HG02870 (cell line): ENCODE data around the gene PLCL1.
"Not testable (repeated sequence)": the region's sequence is repeated elsewhere in the genome, so short reads cannot be mapped to it uniquely, and the experiment has no call there.

Experiments
- ATAC-seq: cut with Tn5 transposase; IDR thresholded peaks from one replicate; pipeline ENCODE4 v1.9.1; 2021; ENCODE audit warnings: mild to moderate bottlenecking, moderate library complexity; ENCODE audit not compliant: unreplicated experiment

PLCL1 gene

GRCh38 chr2:197992482-197993133 lies 188.2 kb downstream of the PLCL1 start:
- ATAC-seq, result peak; percentile 93

- no peak for ATAC-seq
These were observed 189.0 kb downstream of the PLCL1 start for GRCh38 chr2:197993363-197993762.

- ATAC-seq, result no peak
These were observed 189.4 kb downstream of the PLCL1 start for GRCh38 chr2:197993830-197994229.

GRCh38 chr2:197994751-197995150 lies 190.4 kb downstream of the PLCL1 start:
- ATAC-seq, result no peak

- no peak for ATAC-seq
These were observed 192.2 kb downstream of the PLCL1 start for GRCh38 chr2:197996583-197996982.

- no peak for ATAC-seq
These were observed 192.7 kb downstream of the PLCL1 start for GRCh38 chr2:197997083-197997541.

- ATAC-seq, result no peak
These were observed 194.3 kb downstream of the PLCL1 start for GRCh38 chr2:197998702-197999101.

GRCh38 chr2:198000417-198000816 lies 196.0 kb downstream of the PLCL1 start:
- ATAC-seq, result no peak

GRCh38 chr2:198004173-198004572 lies 199.8 kb downstream of the PLCL1 start:
- no peak for ATAC-seq

- peak; percentile 84 for ATAC-seq
These were observed 200.8 kb downstream of the PLCL1 start for GRCh38 chr2:198004921-198005829.

- ATAC-seq, result no peak
These were observed 202.3 kb downstream of the PLCL1 start for GRCh38 chr2:198006733-198007132.

GRCh38 chr2:198008230-198008629 lies 203.8 kb downstream of the PLCL1 start:
- no peak for ATAC-seq

GRCh38 chr2:198012025-198012424 lies 207.6 kb downstream of the PLCL1 start:
- ATAC-seq, result no peak

- no peak for ATAC-seq
These were observed 211.8 kb downstream of the PLCL1 start for GRCh38 chr2:198016243-198016642.

GRCh38 chr2:198017068-198017467 lies 212.7 kb downstream of the PLCL1 start:
- no peak for ATAC-seq

GRCh38 chr2:198028955-198029354 lies 224.6 kb downstream of the PLCL1 start:
- ATAC-seq, result no peak

GRCh38 chr2:198029576-198029975 lies 225.2 kb downstream of the PLCL1 start:
- ATAC-seq, result not testable (repeated sequence)

- ATAC-seq, result no peak
These were observed 229.2 kb downstream of the PLCL1 start for GRCh38 chr2:198033626-198034025.

- peak; percentile 84 for ATAC-seq
These were observed 231.9 kb downstream of the PLCL1 start for GRCh38 chr2:198036029-198036879.

- no peak for ATAC-seq
These were observed 236.4 kb downstream of the PLCL1 start for GRCh38 chr2:198040835-198041234.

- ATAC-seq, result peak; percentile 64
These were observed 237.8 kb downstream of the PLCL1 start for GRCh38 chr2:198042189-198042588.
